DMS153 treated with DMSO at 0.1 percent for 48 hours (cell line): ENCODE measurements around the gene S100A12.

Source experiments
- DNase-seq: peaks from one replicate; lab custom pipeline; 2025; ENCODE audit not compliant: unreplicated experiment; lab: John Stamatoyannopoulos, UW

Gene S100A12

DNA sequence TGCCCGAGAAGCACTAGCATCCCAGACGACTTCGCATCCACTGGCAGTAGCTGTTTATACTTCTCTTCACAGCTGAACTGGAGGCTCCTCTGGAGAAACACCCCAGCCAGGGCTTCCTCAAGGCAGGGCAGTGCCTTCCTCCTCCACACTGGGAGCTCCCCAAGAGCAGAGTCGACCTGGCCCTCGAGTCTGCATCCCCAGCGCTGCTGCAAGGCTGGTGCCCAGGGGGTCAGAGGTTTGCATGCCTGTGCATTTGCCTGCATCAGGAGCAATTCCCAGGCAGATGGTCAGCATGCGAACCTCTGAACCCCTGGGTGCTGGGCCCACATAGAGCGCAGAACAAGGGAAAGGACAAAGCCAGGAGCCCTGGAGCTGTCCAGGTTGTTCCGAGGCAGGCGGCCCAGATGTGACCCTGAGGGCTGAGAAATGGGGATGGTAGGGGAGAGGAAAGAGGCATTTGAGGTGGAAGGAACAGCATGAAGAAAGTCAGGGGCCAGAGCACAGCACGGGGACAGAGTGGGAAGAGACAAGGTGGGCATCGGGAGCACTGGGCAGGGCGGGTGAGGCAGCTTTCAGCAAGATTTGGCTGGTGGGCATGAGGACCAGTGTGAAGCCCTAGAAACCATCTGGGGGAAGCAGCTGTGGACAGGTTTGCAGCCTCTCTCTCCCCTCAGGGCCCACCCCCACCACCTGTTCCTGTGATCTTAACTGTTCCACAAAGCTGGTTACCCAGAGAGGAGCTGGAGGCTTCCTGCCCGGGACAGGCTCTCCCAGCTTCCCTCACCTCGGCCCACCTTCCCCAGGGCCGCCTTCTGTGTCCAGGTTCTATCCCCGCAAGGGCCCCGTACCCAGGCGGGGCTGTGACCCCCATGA is 21.9 kb upstream of the S100A12 start:
- DNase-seq = no peak

DNA sequence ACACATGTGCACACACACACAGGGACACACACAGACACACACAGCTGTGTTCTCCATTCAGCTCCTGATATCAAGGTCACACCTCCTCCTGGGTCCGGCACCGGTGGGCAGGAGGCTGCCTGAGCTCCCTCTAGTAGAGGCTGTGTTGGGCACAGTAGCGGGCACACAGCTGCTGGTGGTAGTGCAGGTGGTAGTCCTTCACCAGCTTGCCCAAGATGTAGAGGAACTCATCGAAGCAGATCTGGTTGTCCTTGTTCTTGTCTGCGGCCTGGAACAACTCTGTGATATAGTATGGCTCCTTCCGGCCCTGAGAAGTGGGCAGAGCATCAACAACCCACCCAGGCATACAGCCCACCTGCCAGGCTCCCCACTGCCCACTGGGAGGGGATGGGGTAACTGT is 21.0 kb upstream of the S100A12 start:
- no peak for DNase-seq

DNA sequence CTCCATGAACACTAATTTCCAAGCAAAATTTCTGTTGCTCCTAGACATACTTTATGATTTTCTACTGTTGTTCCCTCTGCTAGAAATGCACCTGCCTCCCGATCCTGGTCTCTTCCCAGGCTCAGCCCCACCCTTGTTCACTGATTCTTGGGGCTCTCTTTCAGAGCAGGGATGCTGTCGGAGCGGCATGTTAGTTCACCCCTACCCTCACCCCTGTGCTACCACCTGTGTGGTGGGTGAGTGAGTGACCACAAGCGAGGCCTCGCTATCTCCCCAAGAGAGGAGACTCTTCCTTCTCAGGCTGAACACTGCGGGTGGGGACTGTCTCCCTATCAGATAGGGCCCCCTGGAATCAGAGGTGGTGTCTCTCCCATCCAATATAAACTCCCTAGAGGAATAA is 20.4 kb upstream of the S100A12 start:
- DNase-seq = no peak

DNA sequence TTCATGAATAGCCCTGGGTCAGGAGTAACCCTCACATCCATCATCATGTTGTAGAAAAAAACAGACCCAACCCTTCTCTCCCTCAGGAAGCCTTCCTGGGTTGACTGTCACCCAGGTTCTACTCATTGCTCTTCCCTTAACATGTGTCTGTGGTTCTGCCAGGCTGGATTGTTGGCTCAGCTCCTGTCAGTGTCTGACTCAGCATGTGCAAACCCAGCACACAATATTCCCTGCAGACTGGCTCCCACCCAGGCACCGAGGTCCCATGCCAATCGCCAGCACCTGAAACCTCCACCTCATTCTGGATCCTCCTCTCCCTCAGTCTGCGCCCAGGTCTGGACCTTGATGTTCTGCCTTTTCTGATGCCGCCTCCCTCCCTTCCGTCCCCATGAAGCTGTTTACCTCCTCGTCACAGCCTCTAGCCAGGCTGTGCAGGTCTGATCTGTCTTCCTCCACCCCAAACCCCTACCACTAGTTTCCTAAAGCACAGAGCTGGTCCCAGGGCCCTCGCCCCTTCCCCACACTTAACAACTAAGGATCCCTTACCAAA is 19.8 kb upstream of the S100A12 start:
- no peak for DNase-seq

DNA sequence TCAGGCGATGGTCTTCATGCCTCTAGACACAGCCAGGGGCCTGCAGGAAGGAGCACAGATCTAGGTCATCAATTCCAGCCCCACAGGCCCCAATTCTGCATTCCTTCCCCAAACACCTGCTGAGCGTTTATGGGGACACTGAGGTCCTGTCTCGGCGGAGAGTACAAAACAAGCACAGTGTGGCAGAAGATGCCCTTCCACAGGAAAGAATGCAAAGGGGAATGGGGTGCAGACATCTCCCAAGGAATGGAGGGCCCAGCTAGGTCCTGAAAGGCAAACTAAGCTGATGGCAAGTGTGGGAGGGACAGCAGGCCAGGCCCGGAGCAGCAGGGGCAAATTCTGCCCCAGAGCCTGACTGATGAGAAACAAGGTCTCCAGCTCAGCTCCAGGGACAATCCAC is 19.0 kb upstream of the S100A12 start:
- DNase-seq = no peak

DNA sequence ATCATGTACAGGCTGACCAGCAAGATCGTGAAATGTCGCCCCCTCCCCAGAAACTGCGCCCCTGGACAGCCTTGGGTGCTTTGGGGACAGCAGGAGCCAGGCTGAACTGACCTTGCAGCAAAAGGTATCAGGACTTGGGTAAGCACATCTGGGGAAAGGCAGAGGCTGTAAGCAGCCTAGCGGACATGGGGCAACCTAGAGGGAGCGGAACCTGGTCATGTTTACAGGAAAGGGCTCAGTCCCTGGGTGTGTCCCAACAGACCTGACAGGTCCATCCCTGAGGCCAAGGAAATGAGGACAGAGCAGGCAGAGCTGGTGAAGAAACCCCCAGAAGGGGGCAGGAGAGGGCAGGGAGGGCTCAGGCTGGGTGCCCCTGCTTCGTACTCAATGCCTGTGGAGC is 18.5 kb upstream of the S100A12 start:
- DNase-seq = no peak

DNA sequence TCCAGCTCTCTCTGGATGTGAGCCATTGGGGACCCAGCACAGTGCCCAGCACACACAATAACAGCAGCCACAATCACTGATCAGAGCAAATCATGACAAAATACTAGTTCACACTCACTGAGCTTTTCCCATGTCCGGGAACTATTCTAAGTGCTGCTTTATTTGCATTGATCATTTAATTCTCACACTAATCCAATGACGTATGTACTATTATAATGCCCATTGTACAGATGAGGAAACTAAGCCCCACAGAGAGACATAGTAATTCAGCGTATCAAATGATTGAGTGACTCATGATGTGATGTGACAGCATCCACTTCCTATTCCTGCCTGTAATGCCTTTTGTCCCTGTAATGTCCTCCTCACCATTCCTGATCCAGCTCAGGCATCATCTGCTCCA is 17.4 kb upstream of the S100A12 start:
- no peak for DNase-seq

DNA sequence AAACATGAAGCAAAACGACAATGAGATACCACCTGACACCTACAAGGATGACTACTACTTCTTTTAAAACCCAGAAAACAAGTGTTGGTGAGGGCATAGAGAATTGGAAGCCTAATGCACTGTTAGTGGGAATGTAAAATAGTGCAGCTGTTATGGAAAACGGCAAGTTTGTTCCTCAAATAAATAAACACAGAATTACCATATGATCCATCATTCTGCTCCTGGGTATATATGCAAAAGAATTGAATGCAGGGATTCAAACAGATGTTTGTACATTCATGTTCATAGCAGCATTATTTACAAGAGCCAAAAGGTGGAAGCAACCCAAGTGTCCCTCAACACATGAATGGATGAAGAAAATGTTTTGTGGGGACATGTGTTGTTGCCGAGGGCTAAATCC is 16.8 kb upstream of the S100A12 start:
- no peak for DNase-seq

DNA sequence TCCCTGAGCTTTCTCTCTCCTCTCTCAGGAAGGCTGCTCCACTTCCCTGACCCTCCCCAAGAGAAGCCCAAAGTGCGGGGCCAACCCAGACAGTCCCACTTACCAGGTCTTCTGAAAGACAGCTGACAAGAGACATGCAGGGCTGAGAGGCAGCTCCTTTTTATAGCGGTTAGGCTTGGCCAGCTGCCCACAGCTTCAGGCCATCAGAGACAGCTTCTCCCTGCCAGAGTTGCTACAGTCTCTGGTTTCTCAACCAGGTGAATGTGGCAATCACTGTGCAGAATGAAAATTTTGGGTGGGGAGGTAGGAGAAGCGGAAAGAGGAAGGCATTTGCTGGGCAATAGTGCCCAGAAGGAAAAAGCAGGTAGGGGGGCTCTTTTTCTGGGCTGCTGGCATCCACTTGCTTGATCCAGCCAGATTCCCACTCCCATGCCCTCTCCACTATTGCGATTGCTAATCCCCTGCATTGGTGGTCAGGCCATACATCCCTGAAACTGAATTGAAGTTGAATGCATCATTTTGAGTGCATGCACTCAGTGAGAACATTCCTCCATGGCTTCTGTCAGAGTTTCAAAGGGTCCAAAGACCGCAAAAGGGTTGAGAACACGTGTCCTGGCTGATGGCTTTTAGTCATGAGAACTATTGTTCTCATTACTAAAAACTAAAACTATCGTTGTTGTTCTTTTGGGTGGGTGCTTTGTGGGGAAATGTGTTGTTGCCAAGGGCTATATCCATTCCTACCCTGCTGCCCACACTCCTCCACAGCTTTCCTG is 15.7 kb upstream of the S100A12 start, which contains the start of gene S100A8:
TSS of gene S100A8 (minus strand) at position 136 of the 773 bp plus-strand sequence. CDS start 538 bp downstream, outside the sequence.
- DNase-seq = no peak

DNA sequence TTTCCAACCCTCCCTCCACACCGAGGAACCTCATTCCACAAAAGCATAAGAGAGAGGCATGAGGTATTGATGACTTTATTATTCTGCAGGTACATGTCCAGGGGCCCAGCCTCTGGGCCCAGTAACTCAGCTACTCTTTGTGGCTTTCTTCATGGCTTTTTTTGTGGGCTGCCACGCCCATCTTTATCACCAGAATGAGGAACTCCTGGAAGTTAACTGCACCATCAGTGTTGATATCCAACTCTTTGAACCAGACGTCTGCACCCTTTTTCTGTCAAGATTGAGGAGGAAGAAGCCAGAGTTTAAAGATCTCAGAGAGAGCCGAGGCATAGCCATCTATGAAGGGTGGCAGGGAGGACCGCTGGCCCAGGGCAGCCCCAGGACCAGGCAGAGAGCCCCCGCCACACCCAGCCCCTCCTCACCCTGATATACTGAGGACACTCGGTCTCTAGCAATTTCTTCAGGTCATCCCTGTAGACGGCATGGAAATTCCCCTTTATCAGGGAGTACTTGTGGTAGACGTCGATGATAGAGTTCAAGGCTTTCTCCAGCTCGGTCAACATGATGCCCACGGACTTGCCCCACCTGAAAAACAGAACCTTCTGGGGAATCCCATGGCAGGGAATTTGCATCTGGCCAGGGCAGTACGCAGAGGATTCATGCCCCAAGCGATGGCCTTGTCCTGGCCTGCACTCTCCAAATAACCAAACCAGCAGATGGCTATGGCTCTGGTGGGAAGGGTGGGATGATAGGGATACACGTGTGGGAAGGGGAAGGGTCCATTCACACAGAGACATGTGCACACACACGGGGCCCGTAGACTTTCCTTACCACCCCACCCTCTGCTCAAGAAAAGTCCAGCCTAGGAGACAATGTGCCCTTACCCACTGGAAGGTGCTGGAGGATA is 14.8 kb upstream of the S100A12 start:
- no peak for DNase-seq

DNA sequence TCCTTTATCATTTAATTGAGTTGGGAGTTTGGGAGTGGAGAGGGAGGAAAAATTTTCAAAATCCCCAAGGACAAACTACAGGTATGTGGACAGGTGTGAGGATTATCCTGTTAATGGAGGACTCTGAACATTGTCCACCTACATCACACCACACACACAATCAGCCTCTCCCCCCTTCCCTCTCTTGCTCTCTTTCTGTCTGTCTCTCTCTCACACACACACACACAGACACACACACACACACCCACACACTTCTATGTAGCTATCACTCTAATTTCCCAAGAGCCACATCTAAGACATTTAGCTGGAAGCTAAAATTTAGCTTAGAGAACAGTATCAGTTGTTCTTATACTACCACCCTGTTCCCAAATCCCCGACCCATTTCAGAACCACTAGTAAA is 14.0 kb upstream of the S100A12 start:
- DNase-seq = no peak

DNA sequence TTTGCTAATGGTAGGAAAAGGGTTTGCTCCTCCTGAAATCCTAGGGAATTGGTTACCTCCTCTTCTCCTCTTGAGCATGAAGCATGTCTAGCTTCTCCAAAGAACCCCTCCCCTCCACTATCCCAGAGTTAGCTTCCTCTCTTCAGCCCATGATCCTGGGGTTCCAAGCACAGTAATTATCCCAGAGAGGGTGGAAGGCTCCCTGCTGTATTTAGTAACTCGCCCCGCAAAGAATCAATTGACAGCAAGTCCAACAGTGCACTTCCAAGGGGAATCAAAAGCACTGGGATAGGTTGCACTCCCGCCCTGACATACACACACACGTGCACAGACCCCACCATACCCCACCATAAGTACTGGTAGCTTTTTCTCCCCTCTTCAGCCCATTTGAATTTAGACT is 12.4 kb upstream of the S100A12 start:
- DNase-seq = no peak

DNA sequence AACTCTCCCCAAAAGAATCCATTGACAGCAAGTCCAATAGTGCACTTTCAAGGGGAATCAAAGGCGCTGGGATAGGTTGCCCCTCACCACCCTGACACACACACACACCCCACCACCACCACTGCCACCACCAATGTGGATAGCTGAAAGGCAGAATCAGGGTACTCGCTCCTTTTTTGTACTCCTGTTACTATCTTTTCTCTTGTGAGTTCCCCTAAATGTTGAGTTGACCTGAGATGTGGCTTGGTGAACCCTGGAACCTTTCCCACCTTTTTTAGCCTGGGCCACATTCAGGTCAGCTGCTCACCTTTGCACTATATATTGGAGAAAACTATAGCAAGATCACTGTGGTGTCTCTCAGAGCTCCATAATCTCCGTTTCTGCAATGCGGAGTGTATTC is 11.6 kb upstream of the S100A12 start:
- DNase-seq = no peak

DNA sequence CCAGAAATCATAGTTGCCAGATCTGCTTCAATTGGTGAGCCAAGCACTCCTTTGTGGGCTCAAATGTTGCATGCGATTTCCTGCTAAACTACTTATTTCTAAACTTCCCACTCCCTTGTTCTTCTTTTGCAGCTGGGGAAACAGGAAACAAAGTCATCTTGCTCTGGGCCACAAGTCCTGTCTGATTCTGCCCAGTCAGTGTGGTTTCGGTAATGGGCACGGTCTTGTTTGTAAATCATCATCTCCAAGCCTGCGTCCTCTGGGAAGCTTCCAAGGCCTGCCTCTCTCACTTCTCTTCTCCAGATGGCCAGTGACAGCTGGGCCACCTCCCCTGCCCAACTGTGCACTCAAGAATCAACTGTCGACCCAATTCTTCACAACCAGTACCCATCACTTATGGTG is 11.1 kb upstream of the S100A12 start:
- no peak for DNase-seq

DNA sequence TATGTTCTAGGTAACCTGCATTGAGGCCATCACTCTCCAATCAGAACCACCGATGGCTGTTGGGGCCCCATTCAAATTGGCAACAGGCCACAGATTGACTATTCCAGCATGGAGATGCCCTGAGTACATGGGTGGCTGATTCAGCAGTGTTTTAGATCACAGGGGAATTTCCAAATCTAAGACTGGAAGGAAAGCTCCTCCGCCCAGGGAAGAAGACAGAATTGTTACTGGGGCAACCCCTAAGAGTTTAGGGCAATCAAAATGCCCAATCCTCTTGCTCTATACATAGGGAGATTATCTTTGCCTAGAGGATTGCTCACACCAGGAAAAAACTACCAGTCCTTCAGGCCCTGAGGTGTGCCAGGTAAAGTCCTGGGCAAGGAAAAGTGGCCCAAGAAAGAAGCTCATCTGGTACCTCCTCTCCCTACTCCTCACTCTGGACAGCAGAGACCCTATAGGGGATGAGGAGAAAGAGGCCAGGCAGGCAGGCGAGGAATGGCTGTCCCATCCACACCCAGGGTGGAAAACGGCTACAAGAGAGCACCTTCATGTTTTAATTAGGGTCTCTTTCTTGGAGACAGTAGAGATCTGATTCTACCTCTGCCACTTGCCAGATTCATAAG is 9.6 kb upstream of the S100A12 start:
- DNase-seq = no peak

DNA sequence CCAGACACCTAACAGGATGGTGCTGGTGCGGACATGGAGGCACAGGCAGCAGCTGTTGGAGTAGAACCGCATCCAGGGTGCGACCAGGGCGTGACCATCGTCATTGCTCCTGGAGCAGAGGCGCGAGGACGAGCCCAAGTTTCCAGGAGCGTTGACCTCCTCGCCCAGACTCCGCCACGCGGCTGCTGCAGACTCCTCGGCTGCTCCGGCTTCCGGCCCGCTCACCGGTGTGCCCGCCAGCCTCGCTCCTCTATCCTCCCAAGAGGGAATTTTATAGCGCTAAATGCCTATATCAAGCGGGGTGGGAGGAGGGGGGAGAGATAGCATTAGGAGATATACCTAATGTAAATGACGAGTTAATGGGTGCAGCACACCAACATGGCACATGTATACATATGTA is 5.3 kb upstream of the S100A12 start:
- no peak for DNase-seq

DNA sequence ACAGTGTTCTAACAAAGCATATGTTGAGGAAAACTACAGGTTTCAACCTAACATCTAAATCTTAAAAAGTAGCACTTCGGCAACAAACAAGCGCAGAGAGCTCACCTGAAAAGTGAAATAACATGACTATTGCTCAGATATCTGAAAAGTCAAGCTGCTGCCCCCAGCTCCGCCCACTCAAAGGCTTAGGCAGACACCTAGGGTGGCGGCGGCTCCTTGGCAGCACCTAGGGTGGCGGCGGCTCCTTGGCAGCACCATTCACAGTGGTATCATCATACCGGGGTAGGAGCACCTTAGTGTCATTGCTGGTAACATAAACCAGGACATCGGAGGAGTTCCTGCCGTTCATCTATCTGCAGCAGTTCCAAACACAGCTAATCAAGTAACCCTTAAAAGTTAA is 4.2 kb upstream of the S100A12 start:
- no peak for DNase-seq

DNA sequence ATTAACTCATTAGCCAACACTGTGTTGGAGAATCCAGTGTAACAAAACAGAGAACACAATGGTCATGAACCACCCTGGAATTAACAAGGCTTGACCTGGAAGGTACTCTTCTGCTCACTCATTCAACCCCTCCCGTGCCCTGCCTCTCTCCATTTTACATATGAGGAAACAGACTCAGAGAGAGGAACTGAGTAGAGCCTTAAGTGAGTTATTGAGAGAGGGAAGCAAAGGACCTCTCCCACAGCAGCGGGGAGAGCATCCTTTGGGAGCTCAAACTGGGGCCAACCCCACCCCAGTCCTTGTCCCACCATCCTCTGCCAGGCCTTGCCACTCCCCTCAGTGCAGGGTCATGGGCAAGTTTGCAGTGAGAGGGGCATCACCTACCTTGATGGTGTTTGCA is 1.4 kb downstream of the S100A12 start:
- DNase-seq = no peak

DNA sequence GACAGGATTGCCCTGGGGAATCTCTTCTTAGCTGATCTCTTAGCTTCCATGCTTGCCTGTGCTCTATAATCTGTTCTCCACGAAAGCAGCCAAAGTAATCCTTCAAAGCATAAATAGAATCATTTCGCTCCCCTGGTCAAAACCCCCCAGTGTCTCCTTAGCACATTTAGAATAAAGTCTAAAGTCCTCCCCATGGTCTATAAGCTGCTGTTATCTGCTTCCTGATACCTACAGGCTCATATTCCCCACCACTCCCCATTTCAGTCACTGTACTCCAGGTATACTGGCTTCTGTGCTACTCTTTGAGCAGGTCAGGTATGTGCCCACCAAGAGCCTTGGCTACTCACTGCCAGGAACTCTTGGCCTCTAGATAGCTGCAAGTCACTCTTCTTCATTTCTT is 2.9 kb downstream of the S100A12 start:
- no peak for DNase-seq

DNA sequence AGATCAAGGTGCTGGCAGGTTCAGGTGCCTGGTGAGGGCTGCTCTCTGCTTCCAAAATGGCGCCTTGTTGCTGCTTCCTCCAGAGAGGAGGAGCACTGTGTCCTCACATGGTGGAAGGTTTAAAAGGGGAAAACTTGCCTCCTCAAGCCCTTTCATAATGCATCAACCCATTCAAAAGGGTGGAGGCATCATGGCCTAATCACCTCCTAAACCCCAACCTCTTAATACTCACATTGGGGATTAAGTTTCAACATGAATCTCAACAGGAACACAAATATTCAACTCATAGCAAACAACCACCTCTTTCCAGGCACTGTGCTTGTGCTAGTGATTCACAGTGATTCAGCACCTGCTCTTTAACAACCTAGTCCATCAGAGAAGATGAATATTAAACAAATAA is 4.2 kb downstream of the S100A12 start:
- DNase-seq = no peak

DNA sequence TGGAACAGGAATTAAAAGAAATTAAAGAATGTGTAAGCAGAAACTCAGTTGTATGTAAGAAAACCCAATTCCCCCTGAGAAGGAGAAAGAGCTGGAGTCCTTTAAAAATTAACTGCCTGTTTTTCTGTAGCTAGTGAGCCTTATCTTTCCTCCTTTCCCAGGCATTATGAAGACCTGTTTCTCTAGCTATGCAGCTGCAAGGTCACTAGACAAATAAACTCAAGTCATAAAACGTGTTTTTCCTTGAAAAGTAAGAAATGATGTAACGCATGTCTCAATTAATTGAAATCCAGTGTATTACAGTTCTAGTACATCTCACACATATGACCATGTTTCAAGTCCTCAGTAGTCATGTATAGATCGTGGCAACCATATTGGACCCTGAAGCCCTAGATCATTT is 5.3 kb downstream of the S100A12 start:
- no peak for DNase-seq
